Natural killer cell treated with Interleukin-12 subunit alpha and Interleukin-12 subunit beta and Interleukin-15 and Interleukin-18, amount 100 ng/mL, for 72 hours (primary cell): ENCODE data around the gene TREX2. TPM values are rescaled to one million over a fixed set of nuclear protein-coding genes. Genes with fewer than 3 reads are reported as not detected.
"Not testable (repeated sequence)": the region's sequence is repeated elsewhere in the genome, so short reads cannot be mapped to it uniquely, and the experiment has no call there.

Experiments used
- ATAC-seq, 2 donors: fragments of 150-1000 bp; cut with Tn5 transposase in 1 of 2; sonication (Bioruptor Pico), chemical (Tn5 transposase) in 1 of 2; 2 replicates each; pipeline ENCODE4 v1.10.0; 2021
- DNase-seq: peaks from one replicate; pipeline ENCODE4 v3.0.0; 2022; ENCODE audit warnings: low spot score
- H3K27ac Mint-ChIP-seq, 2 donors: 1 replicate in 1 of 2; 2 replicates in 1 of 2; pipeline ENCODE4 v1.8.0; 2022; ENCODE audit warnings: mixed read lengths in 2 of 2, mild to moderate bottlenecking in 1 of 2, moderate library complexity in 1 of 2
- H3K27me3 Mint-ChIP-seq, 2 donors: 1 replicate in 1 of 2; 2 replicates in 1 of 2; pipeline ENCODE4 v1.8.0; 2022; ENCODE audit warnings: mixed read lengths in 2 of 2
- H3K36me3 Mint-ChIP-seq: one replicate; pipeline ENCODE4 v1.8.0; 2022; ENCODE audit warnings: mixed read lengths
- H3K4me1 Mint-ChIP-seq, 2 donors: 1 replicate in 1 of 2; 2 replicates in 1 of 2; pipeline ENCODE4 v1.8.0; 2022; ENCODE audit warnings: low read depth in 2 of 2, mixed read lengths in 2 of 2, mild to moderate bottlenecking in 1 of 2
- H3K4me3 Mint-ChIP-seq: one replicate; pipeline ENCODE4 v1.8.0; 2022; ENCODE audit warnings: mixed read lengths
- H3K9me3 Mint-ChIP-seq: 2 replicates; pipeline ENCODE4 v1.8.0; 2022; ENCODE audit warnings: mixed read lengths
- total RNA-seq, 2 donors: library from RNA; stranded (reverse); gene quantifications; one replicate each; pipeline ENCODE4 v1.2.3, GENCODE V29; 2022

The TREX2 gene
- total RNA-seq, 2 donors from 2014 or later, result 1.4 to 4.5 TPM

DNA sequence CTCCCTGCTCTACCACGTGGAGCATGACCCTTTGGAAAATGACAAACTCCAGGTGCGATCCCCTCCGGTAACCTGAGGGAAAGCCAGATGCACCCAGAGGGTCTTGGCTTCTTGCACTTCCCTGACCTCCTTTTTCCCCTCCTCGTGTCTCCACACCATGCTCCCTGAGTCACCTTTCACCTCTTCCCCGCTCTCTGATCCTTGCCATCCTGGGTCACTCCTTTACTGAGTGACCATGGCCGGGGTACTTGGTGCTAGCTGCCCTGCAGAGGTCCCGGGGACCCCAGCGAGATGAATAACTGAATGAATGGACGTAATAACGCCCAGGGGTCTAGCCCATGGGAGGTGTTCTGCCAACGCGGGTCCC lies 35.0 kb downstream of the TREX2 start:
- no peaks in the 10 kb centered on the region for H3K9me3 Mint-ChIP-seq
- H3K4me3 Mint-ChIP-seq, result peak overlapping the region; percentile 69
- peaks cover 6 to 9% of the 10 kb centered on the region in 2 donors for H3K4me1 Mint-ChIP-seq
- DNase-seq, result no peak
- ATAC-seq, result no peak
- peaks cover 0 to 2% of the 10 kb centered on the region in 2 donors for H3K27me3 Mint-ChIP-seq
- no peaks in the 10 kb centered on the region for H3K36me3 Mint-ChIP-seq
- H3K27ac Mint-ChIP-seq, result peak overlapping the region in 1 of 2 donors; percentile 69

DNA sequence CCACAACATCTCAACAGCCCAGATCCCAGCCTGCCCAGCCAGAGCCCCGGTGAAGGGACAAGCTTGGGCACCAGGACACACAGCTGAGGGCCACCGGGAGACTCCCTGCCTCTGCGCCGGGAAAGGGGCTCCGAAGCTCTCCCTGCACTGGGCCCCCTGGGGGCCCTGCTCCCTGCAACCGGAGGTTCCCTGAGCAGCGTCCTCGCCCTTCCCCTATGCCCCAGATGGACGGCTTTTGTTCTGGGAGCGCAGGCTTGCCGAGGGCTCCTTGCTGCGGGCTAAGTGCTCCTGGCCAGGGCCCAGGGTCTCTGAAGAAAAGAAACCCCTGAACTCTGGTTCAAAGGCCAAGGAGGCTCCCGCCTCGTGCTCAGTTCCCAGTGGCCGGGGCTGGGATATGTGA lies 35.5 kb downstream of the TREX2 start:
- H3K4me1 Mint-ChIP-seq, result peaks cover 6 to 9% of the 10 kb centered on the region in 2 donors
- ATAC-seq (no peak), DNase-seq (no peak)
- H3K9me3 Mint-ChIP-seq, result no peaks in the 10 kb centered on the region
- no peak overlapping the region for H3K4me3 Mint-ChIP-seq
- H3K27me3 Mint-ChIP-seq, result peaks cover 0 to 5% of the 10 kb centered on the region in 2 donors
- no peaks in the 10 kb centered on the region for H3K36me3 Mint-ChIP-seq
- no peak overlapping the region for H3K27ac Mint-ChIP-seq

DNA sequence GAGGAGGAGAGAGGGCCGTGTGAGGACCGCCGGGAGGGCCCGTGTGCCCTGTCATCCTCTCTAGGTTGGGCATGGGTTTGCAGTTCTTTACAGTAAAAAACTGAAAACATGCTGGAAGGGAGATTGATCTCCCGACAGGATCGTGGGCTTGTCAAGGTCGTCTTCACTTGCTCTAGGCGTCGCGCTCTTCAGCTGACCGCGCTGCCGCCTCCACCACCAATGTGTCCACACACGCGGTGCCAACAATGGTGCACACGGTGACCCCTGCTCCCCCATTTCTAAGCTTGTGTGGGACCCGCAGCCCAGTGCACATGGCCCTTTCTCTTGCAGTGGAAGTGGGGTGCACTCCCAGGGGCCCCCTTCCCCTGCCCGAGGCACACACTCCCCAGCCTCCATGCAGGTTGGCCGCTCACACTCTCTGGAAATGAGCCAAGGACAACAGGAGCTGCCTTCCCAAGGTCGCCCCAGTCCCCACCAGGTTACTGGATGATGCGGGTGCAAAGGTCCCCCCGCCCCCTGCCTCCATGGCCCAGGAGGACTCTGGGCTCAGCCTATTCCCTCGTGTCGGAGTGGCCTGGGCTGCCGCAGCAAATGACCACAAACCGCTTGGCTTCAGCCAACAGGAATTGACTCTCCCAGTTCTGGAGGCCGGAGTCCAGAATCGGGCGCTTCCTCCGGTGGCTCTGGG lies 36.3 kb downstream of the TREX2 start:
- Mint-ChIP-seq H3K4me3 (no peak overlapping the region), H3K9me3 (no peaks in the 10 kb centered on the region), H3K36me3 (no peaks in the 10 kb centered on the region), H3K27ac (no peak overlapping the region), H3K4me1 (peaks cover 6 to 9% of the 10 kb centered on the region in 2 donors), H3K27me3 (peaks cover 0 to 7% of the 10 kb centered on the region in 2 donors)
- no peak for DNase-seq
- ATAC-seq, result no peak

DNA sequence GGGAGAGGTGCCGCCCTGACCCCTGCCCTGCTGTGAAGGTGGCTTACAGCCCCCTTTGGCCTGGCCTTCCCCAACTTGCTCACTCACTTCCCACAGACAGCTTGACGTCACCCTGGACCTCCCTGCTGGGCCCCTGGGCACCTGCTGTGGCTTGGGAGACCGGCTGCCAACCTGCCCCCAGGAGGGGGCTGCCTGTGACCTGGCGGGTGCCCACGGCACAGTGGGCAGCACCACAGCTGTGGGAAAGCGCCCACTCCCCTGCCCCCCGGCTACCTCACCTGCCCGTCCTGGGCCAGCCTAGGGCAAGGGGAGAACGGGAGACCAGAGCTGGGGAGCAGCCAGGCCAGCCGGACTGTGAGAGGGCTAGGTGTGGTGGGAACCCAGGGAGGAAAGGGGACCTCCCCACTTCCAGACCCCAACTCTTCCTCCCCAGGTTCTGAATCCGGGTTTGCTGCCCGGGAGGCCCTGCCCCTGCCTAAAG lies 36.9 kb downstream of the TREX2 start:
- Mint-ChIP-seq H3K27ac (no peak overlapping the region), H3K27me3 (peaks cover 0 to 7% of the 10 kb centered on the region in 2 donors), H3K4me1 (peaks cover 6 to 9% of the 10 kb centered on the region in 2 donors), H3K36me3 (no peaks in the 10 kb centered on the region), H3K4me3 (no peak overlapping the region), H3K9me3 (no peaks in the 10 kb centered on the region)
- no peak for DNase-seq
- ATAC-seq, result no peak

DNA sequence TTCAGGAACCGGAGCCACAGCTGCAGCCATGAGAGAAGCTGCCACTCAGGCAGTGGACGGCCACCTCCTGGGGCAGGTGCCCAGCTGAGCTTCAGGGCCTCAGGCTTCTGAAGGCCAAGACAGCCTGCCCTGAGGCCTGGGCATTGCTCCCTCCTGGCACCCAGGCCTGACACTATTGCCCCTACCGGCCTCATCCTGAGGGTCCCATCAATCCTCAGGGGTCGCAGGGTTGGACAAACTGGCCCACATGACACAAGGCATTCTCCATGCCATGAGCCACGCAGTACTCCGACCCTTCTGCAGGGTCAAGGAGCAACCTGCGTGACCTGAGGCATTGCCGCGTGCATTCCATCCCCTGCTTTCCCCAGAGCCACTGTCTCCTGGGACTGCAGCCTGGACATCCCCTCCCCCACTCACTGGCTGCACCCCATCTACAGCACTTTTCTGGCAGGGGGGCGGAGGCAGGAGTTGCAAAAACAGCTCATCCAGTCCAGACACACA lies 37.6 kb downstream of the TREX2 start:
- Mint-ChIP-seq H3K9me3 (no peaks in the 10 kb centered on the region), H3K4me1 (peaks cover 6 to 9% of the 10 kb centered on the region in 2 donors), H3K36me3 (no peaks in the 10 kb centered on the region), H3K27me3 (peaks cover 0 to 10% of the 10 kb centered on the region in 2 donors), H3K27ac (no peak overlapping the region), H3K4me3 (no peak overlapping the region)
- DNase-seq, result no peak
- ATAC-seq, result no peak

DNA sequence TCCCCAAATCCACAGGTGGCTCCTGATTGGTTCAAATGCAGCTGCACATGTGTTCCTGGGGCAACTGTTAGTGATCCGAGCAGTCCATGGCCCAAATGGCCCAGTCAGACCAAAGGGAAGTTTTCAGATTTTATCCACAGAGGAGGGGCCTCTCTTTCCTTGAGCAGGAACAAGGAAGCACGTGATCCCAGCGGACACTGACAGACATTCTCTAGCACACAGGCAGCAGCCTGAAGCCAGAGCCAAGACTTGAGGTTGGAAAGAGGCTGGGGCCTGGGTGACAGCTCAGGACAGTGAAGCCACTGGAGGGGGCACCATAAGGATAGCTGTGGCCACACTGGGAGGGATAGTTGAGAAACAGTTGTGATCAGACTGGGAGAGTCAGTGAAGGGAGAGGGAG lies 38.1 kb downstream of the TREX2 start:
- H3K36me3 Mint-ChIP-seq, result no peaks in the 10 kb centered on the region
- H3K27ac Mint-ChIP-seq, result no peak overlapping the region
- no peaks in the 10 kb centered on the region for H3K9me3 Mint-ChIP-seq
- peaks cover 6 to 9% of the 10 kb centered on the region in 2 donors for H3K4me1 Mint-ChIP-seq
- ATAC-seq (no peak), DNase-seq (no peak)
- H3K4me3 Mint-ChIP-seq, result no peak overlapping the region
- peaks cover 0 to 13% of the 10 kb centered on the region in 2 donors for H3K27me3 Mint-ChIP-seq

DNA sequence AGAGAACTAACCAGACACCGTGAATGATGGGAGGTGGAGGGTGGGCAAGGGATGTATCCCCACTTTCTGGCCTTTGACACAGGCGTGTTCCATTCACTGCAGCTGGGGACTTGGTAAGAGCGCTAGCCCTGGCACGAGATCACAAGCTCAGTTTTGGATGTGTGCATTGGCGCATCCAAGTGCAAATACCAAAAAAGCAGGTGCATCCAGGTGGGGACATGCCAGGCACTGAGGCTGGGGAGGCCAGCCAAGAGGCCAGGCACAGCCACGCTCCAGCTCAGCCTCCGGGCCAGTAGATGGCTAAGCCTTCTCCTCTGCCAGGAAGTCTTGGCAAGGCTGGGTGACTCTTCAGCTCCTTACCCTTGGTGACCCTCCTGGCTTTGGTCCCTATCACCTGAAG lies 39.0 kb downstream of the TREX2 start:
- Mint-ChIP-seq H3K27ac (no peak overlapping the region), H3K27me3 (peaks cover 0 to 13% of the 10 kb centered on the region in 2 donors), H3K36me3 (no peaks in the 10 kb centered on the region), H3K9me3 (no peaks in the 10 kb centered on the region), H3K4me1 (peaks cover under 1 to 5% of the 10 kb centered on the region in 2 donors), H3K4me3 (no peak overlapping the region)
- no peak for DNase-seq
- ATAC-seq, result no peak

DNA sequence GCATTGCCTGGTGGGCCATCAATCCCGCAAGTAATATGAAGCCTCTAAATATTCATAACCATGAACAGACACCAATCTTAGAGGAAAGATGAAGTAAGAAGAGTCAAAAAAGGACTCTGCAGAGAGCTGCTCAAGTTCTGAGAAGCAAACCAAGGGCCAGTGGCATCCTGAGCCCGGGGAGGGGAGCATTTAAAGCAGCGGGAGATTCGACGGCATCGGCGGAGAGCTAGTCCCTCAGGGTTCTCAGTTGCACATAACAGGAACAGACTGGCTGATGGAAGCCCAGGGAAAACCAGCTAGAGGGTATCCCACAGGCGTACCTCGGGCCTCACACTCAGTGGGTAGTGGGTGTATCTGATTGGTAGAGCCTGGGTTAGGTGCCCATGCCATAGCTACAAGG lies 39.8 kb downstream of the TREX2 start:
- ATAC-seq, result no peak
- H3K27me3 Mint-ChIP-seq, result peaks cover 0 to 13% of the 10 kb centered on the region in 2 donors
- H3K36me3 Mint-ChIP-seq, result no peaks in the 10 kb centered on the region
- H3K9me3 Mint-ChIP-seq, result no peaks in the 10 kb centered on the region
- no peak overlapping the region for H3K27ac Mint-ChIP-seq
- no peak overlapping the region for H3K4me3 Mint-ChIP-seq
- no peak for DNase-seq
- H3K4me1 Mint-ChIP-seq, result peaks cover 0 to 3% of the 10 kb centered on the region in 2 donors

DNA sequence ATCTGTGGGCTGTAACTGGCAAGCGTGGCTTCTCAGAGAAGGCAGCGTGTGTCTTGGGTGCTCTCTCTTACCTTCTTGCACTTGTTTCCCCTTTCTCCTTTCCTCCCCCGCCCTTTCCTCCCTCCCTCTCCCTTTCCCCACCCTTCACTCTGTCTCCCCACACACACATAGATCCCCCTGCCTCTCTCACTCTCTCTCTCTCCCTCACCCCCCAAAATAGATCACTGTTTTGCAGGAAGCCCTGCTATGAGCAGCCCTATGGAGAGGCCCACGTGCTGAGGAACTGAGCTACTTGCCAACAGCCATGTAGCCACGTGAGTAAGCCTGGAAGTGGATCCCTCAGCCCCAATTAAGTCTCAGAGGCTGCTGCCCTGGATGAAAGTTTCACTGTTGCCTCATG lies 40.4 kb downstream of the TREX2 start:
- Mint-ChIP-seq H3K27me3 (peaks cover 0 to 13% of the 10 kb centered on the region in 2 donors), H3K27ac (no peak overlapping the region), H3K4me3 (no peak overlapping the region), H3K36me3 (no peaks in the 10 kb centered on the region), H3K9me3 (no peaks in the 10 kb centered on the region), H3K4me1 (no peaks in the 10 kb centered on the region)
- DNase-seq, result no peak
- no peak for ATAC-seq

DNA sequence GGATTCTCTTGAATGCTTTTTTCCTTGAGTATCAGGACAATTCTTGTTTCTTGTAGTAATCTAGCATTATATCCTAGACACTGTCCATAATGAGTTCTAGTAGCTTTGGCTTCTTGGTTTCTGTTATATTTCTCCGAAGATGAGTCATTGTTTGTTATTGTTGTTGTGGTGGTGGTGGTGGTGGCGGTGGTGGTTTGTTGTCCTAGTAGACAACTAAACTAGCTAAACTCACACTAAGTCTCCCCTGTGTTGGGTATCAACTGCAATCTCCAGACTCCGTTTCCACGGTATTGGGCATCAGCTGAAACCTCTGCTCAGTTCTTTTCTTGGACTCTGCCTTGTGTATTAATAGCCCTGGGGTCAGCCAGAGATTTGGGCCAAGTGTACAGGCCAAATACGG lies 41.5 kb downstream of the TREX2 start:
- H3K36me3 Mint-ChIP-seq, H3K27ac Mint-ChIP-seq, H3K4me1 Mint-ChIP-seq, ATAC-seq, H3K9me3 Mint-ChIP-seq, DNase-seq, H3K4me3 Mint-ChIP-seq: not testable (repeated sequence)
- H3K27me3 Mint-ChIP-seq, result peaks cover 0 to 13% of the 10 kb centered on the region in 2 donors

DNA sequence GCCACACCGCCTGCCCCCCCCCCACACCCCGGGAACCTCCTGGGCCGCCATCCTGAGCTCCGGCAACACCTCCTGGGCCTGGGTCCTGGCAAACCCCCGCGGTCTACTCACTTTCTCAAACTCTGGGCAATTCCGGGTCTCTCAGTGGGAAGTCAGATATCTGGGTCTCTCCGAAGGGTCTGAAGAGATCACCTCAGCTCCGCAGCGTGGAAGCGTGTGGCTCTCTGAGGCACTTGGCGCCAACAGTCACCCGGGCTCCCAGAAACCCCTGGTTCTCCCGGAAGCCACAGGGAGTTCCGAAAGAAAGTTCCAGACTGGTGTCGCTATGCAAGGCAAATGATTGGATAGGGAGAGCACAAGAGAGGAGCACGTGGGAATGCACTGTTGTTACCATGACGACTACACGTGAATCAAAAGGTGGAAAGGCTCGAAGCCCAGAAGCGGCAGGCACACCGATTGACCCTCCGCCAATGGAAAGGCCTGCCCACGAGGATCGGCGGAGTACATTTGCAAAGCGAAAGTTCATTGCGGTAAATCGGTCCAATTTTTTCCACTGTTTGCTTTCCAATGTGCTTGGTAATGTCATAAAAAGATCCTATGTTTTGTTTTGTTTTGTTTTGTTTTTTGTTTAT lies 44.6 kb downstream of the TREX2 start, which contains the start of gene PNMA6E:
Gene PNMA6E (minus strand): TSS at position 218 of the 632 bp plus-strand sequence. CDS start 2,501 bp downstream, outside the sequence.
- Mint-ChIP-seq H3K9me3 (no peaks in the 10 kb centered on the region), H3K4me3 (no peak within 1 kb of the TSS), H3K36me3 (no peaks in the 10 kb centered on the region), H3K27me3 (peaks cover 0 to 13% of the 10 kb centered on the region in 2 donors), H3K27ac (no peak within 1 kb of the TSS), H3K4me1 (peaks cover 0 to 3% of the 10 kb centered on the region in 2 donors)
- DNase-seq (no peak), ATAC-seq (no peak)

DNA sequence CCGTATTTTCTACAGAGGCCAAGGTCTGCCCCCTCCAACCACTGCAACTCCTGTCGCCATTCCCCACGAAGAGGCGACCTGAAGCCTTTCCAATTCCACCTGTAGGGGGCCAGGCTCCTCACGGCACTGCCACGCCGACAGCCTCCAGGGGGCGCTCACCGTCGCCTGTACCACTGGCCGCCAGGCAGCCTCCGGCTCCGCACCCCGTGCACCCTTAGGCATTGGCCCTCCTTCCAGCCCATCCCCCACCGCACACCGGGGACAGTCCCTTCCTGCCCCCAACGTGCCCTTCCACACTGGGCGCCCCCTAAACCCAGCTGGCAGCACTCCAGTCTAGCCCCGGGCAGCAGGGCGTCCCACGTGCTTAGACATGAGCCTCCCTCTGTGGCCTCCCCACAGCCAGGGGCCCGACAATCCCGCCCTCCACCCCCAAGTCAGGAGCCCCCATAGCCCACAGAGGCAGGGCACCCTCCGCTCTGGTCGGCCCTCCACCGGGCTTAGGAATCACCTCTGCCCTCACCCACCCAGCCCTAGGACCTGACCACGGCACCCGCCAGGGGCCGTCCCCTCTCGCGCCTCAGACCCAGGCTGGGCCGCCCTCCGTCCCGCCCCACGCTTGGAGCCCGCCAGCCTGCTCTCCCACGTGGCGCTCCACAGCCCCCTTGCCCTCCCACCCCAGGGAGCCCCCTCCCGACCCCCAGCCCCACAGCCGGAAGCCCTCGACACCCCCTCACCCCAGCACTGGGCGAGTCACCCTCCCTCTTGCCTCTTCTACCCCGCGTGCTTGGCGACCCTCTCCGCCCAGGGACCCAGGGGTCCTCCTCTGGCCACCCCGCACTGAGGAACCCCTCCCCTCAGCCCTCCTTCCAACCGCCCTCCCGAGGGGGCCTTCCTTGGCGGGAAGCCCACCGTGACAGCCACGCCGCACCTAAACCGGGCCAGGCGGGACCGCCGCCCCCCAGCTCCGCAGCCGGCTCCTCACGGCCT lies 45.4 kb downstream of the TREX2 start:
- DNase-seq (no peak), ATAC-seq (peak; percentile 70 to 72)
- no peaks in the 10 kb centered on the region for H3K36me3 Mint-ChIP-seq
- H3K27ac Mint-ChIP-seq, result no peak overlapping the region
- peaks cover 0 to 9% of the 10 kb centered on the region in 2 donors for H3K27me3 Mint-ChIP-seq
- no peak overlapping the region for H3K4me3 Mint-ChIP-seq
- H3K4me1 Mint-ChIP-seq, result peaks cover 0 to 3% of the 10 kb centered on the region in 2 donors
- no peaks in the 10 kb centered on the region for H3K9me3 Mint-ChIP-seq

DNA sequence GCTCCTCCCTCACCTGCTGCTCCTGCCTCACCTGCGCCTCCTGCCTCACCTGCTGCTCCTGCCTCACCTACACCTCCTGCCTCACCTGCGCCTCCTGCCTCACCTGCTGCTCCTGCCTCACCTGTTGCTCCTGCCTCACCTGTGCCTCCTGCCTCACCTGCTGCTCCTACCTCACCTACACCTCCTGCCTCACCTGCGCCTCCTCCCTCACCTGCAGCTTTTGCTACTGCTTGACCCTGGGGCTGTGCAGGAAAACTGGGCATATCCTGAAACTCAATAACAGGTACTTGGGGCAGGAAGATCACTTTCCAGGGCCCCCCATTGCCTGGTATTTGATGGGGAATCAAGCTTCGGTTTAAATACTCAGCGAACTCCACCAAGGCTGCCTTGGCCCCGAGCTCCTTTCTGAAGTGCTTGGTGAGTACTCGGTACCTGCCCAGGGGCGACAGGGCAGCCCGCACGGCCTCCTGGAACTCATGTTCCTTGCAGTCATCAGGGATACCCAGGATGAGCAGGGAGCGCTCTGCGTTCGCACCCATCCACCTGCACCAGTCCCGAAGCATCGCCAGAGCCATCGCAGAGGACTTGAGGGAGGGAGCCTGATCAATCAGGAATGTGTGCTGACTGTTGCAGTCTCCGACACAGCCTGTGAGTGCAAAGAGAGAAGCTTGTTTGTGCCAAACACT lies 47.4 kb downstream of the TREX2 start:
- H3K27me3 Mint-ChIP-seq, result peaks cover 0 to 7% of the 10 kb centered on the region in 2 donors
- ATAC-seq, result no peak
- H3K4me1 Mint-ChIP-seq, result peaks cover 0 to 3% of the 10 kb centered on the region in 2 donors
- H3K27ac Mint-ChIP-seq, result no peak overlapping the region
- H3K36me3 Mint-ChIP-seq, result no peaks in the 10 kb centered on the region
- H3K4me3 Mint-ChIP-seq, result no peak overlapping the region
- DNase-seq, result no peak
- no peaks in the 10 kb centered on the region for H3K9me3 Mint-ChIP-seq
